T1000 (cell line): ENCODE data around the gene ULBP2.
"Not testable (repeated sequence)": the region's sequence is repeated elsewhere in the genome, so short reads cannot be mapped to it uniquely, and the experiment has no call there.

Experiments used
- DNase-seq: peaks from one replicate; lab custom pipeline; 2025; ENCODE audit warnings: mixed read lengths; lab: John Stamatoyannopoulos, UW

ULBP2 gene

GRCh38 chr6:149925974-149926777, 15.6 kb upstream of the ULBP2 start:
- DNase-seq, result peak; percentile 36

GRCh38 chr6:149927025-149927424, 14.8 kb upstream of the ULBP2 start:
- DNase-seq, result not testable (repeated sequence)

- DNase-seq, result no peak
These were observed 12.4 kb upstream of the ULBP2 start for GRCh38 chr6:149929422-149929821.

GRCh38 chr6:149931501-149931900, 10.3 kb upstream of the ULBP2 start:
- DNase-seq, result no peak

- no peak for DNase-seq
These were observed 8.8 kb upstream of the ULBP2 start for GRCh38 chr6:149933036-149933435.

GRCh38 chr6:149933461-149933860, 8.4 kb upstream of the ULBP2 start:
- no peak for DNase-seq

GRCh38 chr6:149934249-149935156, 7.3 kb upstream of the ULBP2 start:
- peak; percentile 43 for DNase-seq

GRCh38 chr6:149935246-149935645, 6.6 kb upstream of the ULBP2 start:
- DNase-seq, result no peak

GRCh38 chr6:149935668-149936067, 6.1 kb upstream of the ULBP2 start:
- no peak for DNase-seq

- no peak for DNase-seq
These were observed 5.1 kb upstream of the ULBP2 start for GRCh38 chr6:149936743-149937142.

GRCh38 chr6:149938013-149938570, 3.7 kb upstream of the ULBP2 start:
- not testable (repeated sequence) for DNase-seq

GRCh38 chr6:149938571-149939355, 3.1 kb upstream of the ULBP2 start:
- DNase-seq, result no peak

- DNase-seq, result no peak
These were observed 2.5 kb upstream of the ULBP2 start for GRCh38 chr6:149939356-149939648.

GRCh38 chr6:149939909-149940671, 1.7 kb upstream of the ULBP2 start:
- no peak for DNase-seq

GRCh38 chr6:149940672-149940982, 1.2 kb upstream of the ULBP2 start:
- DNase-seq, result no peak

- DNase-seq, result no peak
These were observed 631 bp downstream of the ULBP2 start for GRCh38 chr6:149942461-149942829.

GRCh38 chr6:149943321-149943720, 1.5 kb downstream of the ULBP2 start:
- DNase-seq, result not testable (repeated sequence)

- not testable (repeated sequence) for DNase-seq
These were observed 3.5 kb downstream of the ULBP2 start for GRCh38 chr6:149945276-149945675.

GRCh38 chr6:149946631-149947030, 4.8 kb downstream of the ULBP2 start:
- not testable (repeated sequence) for DNase-seq

- DNase-seq, result not testable (repeated sequence)
These were observed 5.7 kb downstream of the ULBP2 start for GRCh38 chr6:149947533-149947932.

GRCh38 chr6:149948011-149948410, 6.2 kb downstream of the ULBP2 start:
- no peak for DNase-seq
